Esophagus muscularis mucosa (tissue), 4 donors: ENCODE data around the gene SLC51A.

ENCODE experiments used
- EP300 ChIP-seq: sonication (generic); formaldehyde crosslinking; IDR thresholded peaks from one replicate; pipeline ENCODE4 v1.6.1; 2017; ENCODE audit warnings: antibody characterized with exemption
- POLR2AphosphoS5 ChIP-seq, 2 donors: sonication (generic); formaldehyde crosslinking; IDR thresholded peaks; one replicate each; pipeline ENCODE4 v1.6.1; 2017; ENCODE audit warnings: antibody characterized with exemption in 2 of 2
- TF ChIP-seq, protein P1 (sequence below), 3 experiments: fragments of 200-600 bp in 2 of 3; fragments of 450-650 bp in 1 of 3; sonication (generic) in 2 of 3; IDR thresholded peaks; one replicate each; pipeline ENCODE4 v1.5.1; 2017 to 2019; ENCODE audit warnings: antibody characterized with exemption in 3 of 3, mild to moderate bottlenecking in 2 of 3, moderate library complexity in 1 of 3

DNA sequence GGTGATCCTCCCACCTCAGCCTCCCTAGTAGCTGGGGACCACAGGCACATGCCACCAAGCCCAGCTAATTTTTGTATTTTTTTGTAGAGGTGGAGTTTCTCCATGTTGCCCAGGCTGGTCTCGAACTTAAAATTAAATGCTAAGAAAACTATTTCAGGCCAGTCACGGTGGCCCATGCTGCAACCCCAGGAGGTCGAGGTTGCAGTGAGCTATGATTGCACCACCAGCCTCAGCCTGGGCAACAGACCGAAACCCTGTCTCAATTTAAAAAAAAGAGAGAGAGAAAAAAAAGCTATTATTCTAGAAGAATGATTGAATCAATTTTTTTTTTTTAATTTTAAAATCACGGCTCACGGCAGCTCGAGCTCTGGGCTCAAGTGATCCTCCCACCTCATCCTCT lies 4.7 kb downstream of the SLC51A start:
- TF ChIP-seq, protein P1, sequence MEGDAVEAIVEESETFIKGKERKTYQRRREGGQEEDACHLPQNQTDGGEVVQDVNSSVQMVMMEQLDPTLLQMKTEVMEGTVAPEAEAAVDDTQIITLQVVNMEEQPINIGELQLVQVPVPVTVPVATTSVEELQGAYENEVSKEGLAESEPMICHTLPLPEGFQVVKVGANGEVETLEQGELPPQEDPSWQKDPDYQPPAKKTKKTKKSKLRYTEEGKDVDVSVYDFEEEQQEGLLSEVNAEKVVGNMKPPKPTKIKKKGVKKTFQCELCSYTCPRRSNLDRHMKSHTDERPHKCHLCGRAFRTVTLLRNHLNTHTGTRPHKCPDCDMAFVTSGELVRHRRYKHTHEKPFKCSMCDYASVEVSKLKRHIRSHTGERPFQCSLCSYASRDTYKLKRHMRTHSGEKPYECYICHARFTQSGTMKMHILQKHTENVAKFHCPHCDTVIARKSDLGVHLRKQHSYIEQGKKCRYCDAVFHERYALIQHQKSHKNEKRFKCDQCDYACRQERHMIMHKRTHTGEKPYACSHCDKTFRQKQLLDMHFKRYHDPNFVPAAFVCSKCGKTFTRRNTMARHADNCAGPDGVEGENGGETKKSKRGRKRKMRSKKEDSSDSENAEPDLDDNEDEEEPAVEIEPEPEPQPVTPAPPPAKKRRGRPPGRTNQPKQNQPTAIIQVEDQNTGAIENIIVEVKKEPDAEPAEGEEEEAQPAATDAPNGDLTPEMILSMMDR (IDR thresholded peaks at IDR 0.05), result no peak
- no peak for TF ChIP-seq EP300
- TF ChIP-seq POLR2AphosphoS5 (IDR thresholded peaks at IDR 0.05), result no peak
